ENCODE measurements around the gene EFCAB6. TPM values are rescaled to one million over a fixed set of nuclear protein-coding genes. Genes with fewer than 3 reads are reported as not detected.

Gene EFCAB6
- total and polyA plus RNA-seq, 9 of the 15 experiments (the other 6 are each of a cell fraction or from before 2014, with no cell fraction given), result 0.06 TPM; not detected in 8

GRCh38 chr22:43554259-43554636 is 257.9 kb downstream of the EFCAB6 start (continued):
- TF ChIP-seq RREB1 (CRISPR knock-in tag; IDR thresholded peaks at IDR 0.05), result no peak
- no peak for TF ChIP-seq KDM5B (IDR thresholded peaks at IDR 0.05; ENCODE audit: insufficient replicate concordance, low read depth, low read length)
- TF ChIP-seq GATAD2A (IDR thresholded peaks at IDR 0.05), result no peak
- TF ChIP-seq POLR2H (tag; IDR thresholded peaks at IDR 0.05; ENCODE audit: low read depth), result no peak
- TF ChIP-seq PREB (CRISPR knock-in tag; IDR thresholded peaks at IDR 0.05), result no peak
- no peak for TF ChIP-seq E4F1 (CRISPR knock-in tag; IDR thresholded peaks at IDR 0.05; ENCODE audit: borderline replicate concordance)
- no peak for TF ChIP-seq ZNF76 (CRISPR knock-in tag; IDR thresholded peaks at IDR 0.05; ENCODE audit: borderline replicate concordance)
- TF ChIP-seq HNRNPUL1 (IDR thresholded peaks at IDR 0.05; ENCODE audit: low read length), result no peak

Measured in K562 (cell line).